A549 (cell line): ENCODE results near the gene PCNT. TPM values are rescaled to one million over a fixed set of nuclear protein-coding genes. Genes with fewer than 3 reads are reported as not detected.

Experiments
- ATAC-seq, 2 experiments: fragments of 200-7000 bp in 1 of 2; fragments of >200 bp in 1 of 2; cut with Nextera tagmentation in 1 of 2; cut with Tn5 transposase in 1 of 2; 3 replicates each; pipeline versions ENCODE4 v1.8.0 to v1.9.1; 2018 to 2020; ENCODE audit warnings: mild to moderate bottlenecking in 1 of 2, moderate library complexity in 1 of 2
- CTCF ChIA-PET: fragments of 300-600 bp; sonication (Branson Sonifier 250); formaldehyde crosslinking; extraction: SDS; loops from one replicate; lab custom pipeline; 2021; ENCODE audit warnings: antibody characterized with exemption, inconsistent platforms; lab: Yijun Ruan, JAX
- POLR2A ChIA-PET: fragments of 350-600 bp; formaldehyde crosslinking; extraction: SDS; loops from one replicate; lab custom pipeline; 2021; ENCODE audit warnings: antibody characterized with exemption, inconsistent platforms; lab: Yijun Ruan, JAX
- DNase-seq, 2 experiments: peaks; one replicate each; pipeline versions ENCODE4 v3.0.0 to v3.0.0-alpha.2; 2011 to 2016; ENCODE audit warnings: low read depth in 1 of 2, low spot score in 1 of 2
- FAIRE-seq: peaks from 2 replicates; lab custom pipeline; 2011; peaks lifted over from hg19 to GRCh38; lab: Jason Lieb, UNC
- H3K27ac ChIP-seq, 2 experiments: fragments of >200 bp; sonication (Bioruptor Twin); formaldehyde crosslinking; 3 replicates each; pipeline ENCODE4 v1.5.1; 2016 to 2017
- H3K4me1 ChIP-seq: fragments of >200 bp; sonication (Bioruptor Twin); formaldehyde crosslinking; 3 replicates; pipeline ENCODE4 v1.6.1; 2016
- H3K4me2 ChIP-seq: fragments of >200 bp; sonication (Bioruptor Twin); formaldehyde crosslinking; 3 replicates; pipeline ENCODE4 v1.6.1; 2016
- H3K4me3 ChIP-seq: fragments of >200 bp; sonication (Bioruptor Twin); formaldehyde crosslinking; 3 replicates; pipeline ENCODE4 v1.5.1; 2016
- H3K9me3 ChIP-seq: fragments of >200 bp; sonication (Bioruptor Twin); formaldehyde crosslinking; 3 replicates; pipeline ENCODE4 v1.6.1; 2016
- CBX2 ChIP-seq: fragments of 200-600 bp; sonication (generic); IDR thresholded peaks from 2 replicates; pipeline ENCODE4 v1.6.1; 2016; ENCODE audit warnings: low read depth, mild to moderate bottlenecking, borderline replicate concordance
- CHD4 ChIP-seq: fragments of 200-600 bp; sonication (generic); IDR thresholded peaks from 2 replicates; pipeline ENCODE4 v1.6.1; 2016; ENCODE audit warnings: antibody characterized with exemption, mild to moderate bottlenecking, borderline replicate concordance
- EHF ChIP-seq: fragments of 250-450 bp; sonication (Bioruptor Pico); IDR thresholded peaks from 2 replicates; pipeline ENCODE4 v1.5.0; 2020; ENCODE audit warnings: mild to moderate bottlenecking
- ESRRA ChIP-seq: fragments of 150-350 bp; IDR thresholded peaks from 2 replicates; pipeline ENCODE4 v1.6.1; 2014; ENCODE audit warnings: mild to moderate bottlenecking, low read length, borderline replicate concordance
- FOXS1 ChIP-seq: fragments of 250-450 bp; sonication (Bioruptor Pico); IDR thresholded peaks from 2 replicates; pipeline ENCODE4 v1.5.0; 2020; ENCODE audit warnings: mild to moderate bottlenecking, moderate library complexity
- HDAC2 ChIP-seq: fragments of 200-600 bp; sonication (generic); IDR thresholded peaks from 2 replicates; pipeline ENCODE4 v1.6.1; 2016
- KDM5A ChIP-seq: fragments of 200-600 bp; sonication (generic); IDR thresholded peaks from 2 replicates; pipeline ENCODE4 v1.6.1; 2016; ENCODE audit warnings: antibody characterized with exemption, mild to moderate bottlenecking
- MYC ChIP-seq: IDR thresholded peaks from 2 replicates; pipeline ENCODE4 v1.6.1; 2012; ENCODE audit warnings: mild to moderate bottlenecking, inconsistent platforms, low read length, improper control_type of control experiment, borderline replicate concordance
- POLR2AphosphoS2 ChIP-seq: conservative IDR thresholded peaks from 2 replicates; pipeline ENCODE4 v1.6.1; 2012; ENCODE audit warnings: low read length, improper control_type of control experiment, inconsistent platforms
- RAD21 ChIP-seq, 2 experiments: fragments of >200 bp in 1 of 2; sonication (Bioruptor Twin) in 1 of 2; formaldehyde crosslinking in 1 of 2; IDR thresholded peaks in 1 of 2; conservative IDR thresholded peaks in 1 of 2; 2 replicates in 1 of 2; 3 replicates in 1 of 2; pipeline ENCODE4 v1.6.1; 2012 to 2018; ENCODE audit warnings: inconsistent platforms in 1 of 2
- RNF2 ChIP-seq: fragments of 200-600 bp; sonication (generic); IDR thresholded peaks from 2 replicates; pipeline ENCODE4 v1.6.1; 2016; ENCODE audit warnings: low read depth, mild to moderate bottlenecking, antibody characterized with exemption, moderate library complexity, borderline replicate concordance
- TFCP2L1 ChIP-seq: fragments of 250-450 bp; sonication (Bioruptor Pico); IDR thresholded peaks from 2 replicates; pipeline ENCODE4 v1.5.0; 2021; ENCODE audit warnings: mild to moderate bottlenecking
- ZFP36 ChIP-seq: fragments of 450-650 bp; IDR thresholded peaks from 2 replicates; pipeline ENCODE4 v1.6.1; 2014; ENCODE audit warnings: borderline replicate concordance; ENCODE audit not compliant: partially characterized antibody
- ZNF302 ChIP-seq: fragments of 250-450 bp; sonication (Bioruptor Pico); IDR thresholded peaks from 2 replicates; pipeline ENCODE4 v1.9.0; 2021; ENCODE audit warnings: inconsistent platforms, mild to moderate bottlenecking, moderate library complexity
- ZSCAN20 ChIP-seq: fragments of 250-450 bp; sonication (Bioruptor Pico); IDR thresholded peaks from 2 replicates; pipeline ENCODE4 v1.8.0; 2022; ENCODE audit warnings: mild to moderate bottlenecking, moderate library complexity
- WGBS: methylation state at CpG from one replicate; pipeline ENCODE4 v1.1.6; 2017; ENCODE audit errors: missing lambda C conversion rate; 5-methylcytosine and 5-hydroxymethylcytosine counted together
- polyA plus RNA-seq, 4 experiments: library from polyadenylated mRNA; depleted of rRNA in 3 of 4; stranded (reverse); fragments of >200 nt; fragmentation: RNase III in 1 of 4; extraction: RNeasy Plus Mini Kit Qiagen cat#74134 plus additional on column Dnase treatment in 1 of 4; gene quantifications; 2 replicates in 3 of 4; 3 replicates in 1 of 4; pipeline ENCODE4 v1.2.3, GENCODE V29; 2011 to 2017
- TF ChIP-seq, protein P1 (sequence below): IDR thresholded peaks from 2 replicates; pipeline ENCODE4 v1.6.1; 2012
- TF ChIP-seq, protein P2 (sequence below): fragments of >200 bp; sonication (Bioruptor Twin); formaldehyde crosslinking; IDR thresholded peaks from 3 replicates; pipeline ENCODE4 v1.5.1; 2016
- TF ChIP-seq, protein P3 (sequence below): fragments of 150-350 bp; IDR thresholded peaks from 2 replicates; pipeline ENCODE4 v1.6.1; 2014; ENCODE audit warnings: low read depth, mild to moderate bottlenecking, low read length
- TF ChIP-seq, protein P4 (sequence below): fragments of >200 bp; sonication (Bioruptor Twin); formaldehyde crosslinking; IDR thresholded peaks from 3 replicates; pipeline ENCODE4 v1.6.1; 2016

PCNT gene
- polyA plus RNA-seq, 2 of the 4 experiments (the other 2 are of a cell fraction), result 11.1 to 14.6 TPM

DNA sequence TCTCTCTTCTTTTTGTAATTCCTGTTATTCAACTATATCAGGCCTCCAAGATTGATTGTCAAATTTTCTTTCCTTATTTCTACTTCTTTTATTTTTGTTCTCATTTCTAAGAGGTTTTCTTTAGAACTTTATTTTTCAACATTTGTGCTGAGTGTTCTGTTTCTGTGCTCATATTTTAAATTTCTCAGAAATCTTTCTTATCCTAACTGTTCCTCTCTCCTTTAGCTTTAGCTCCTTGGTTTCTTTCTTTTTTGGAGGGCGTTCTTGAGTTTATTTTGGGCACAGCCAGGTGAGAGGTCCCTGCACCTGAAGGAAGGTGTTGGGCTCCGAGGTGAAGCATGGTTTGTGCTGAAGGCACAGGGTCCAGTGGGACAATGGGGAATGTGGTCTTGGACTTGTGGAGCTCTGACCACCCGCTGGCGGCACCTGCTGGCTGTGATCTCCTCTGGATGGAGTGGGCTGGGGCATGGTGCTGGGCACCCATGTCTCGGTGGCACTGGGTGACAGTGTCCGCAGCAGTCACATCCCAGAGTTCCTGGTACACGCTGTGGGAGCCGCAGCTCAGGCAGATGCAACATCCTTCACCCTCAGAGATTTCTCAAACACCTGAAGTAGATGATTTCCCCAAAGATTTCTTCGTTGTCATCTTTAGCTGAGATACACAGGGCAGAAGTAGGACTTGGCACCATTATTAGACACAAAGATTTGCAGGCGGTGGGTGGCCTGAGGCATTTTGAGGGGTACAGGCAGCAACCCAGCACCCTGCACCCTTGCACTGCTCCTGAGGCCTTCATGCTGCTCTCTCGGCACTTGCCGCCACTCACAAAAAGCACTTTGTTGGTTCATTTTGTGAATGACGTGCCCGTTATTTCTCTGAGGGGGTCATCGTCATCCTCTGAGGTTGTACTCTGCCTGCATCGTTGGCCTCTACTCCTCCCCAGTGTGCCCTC is 96.6 kb downstream of the PCNT start (continued):
- no peak for TF ChIP-seq EHF (CRISPR knock-in tag)
- TF ChIP-seq, protein P1, sequence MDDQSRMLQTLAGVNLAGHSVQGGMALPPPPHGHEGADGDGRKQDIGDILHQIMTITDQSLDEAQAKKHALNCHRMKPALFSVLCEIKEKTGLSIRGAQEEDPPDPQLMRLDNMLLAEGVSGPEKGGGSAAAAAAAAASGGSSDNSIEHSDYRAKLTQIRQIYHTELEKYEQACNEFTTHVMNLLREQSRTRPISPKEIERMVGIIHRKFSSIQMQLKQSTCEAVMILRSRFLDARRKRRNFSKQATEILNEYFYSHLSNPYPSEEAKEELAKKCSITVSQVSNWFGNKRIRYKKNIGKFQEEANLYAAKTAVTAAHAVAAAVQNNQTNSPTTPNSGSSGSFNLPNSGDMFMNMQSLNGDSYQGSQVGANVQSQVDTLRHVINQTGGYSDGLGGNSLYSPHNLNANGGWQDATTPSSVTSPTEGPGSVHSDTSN, result no peak

DNA sequence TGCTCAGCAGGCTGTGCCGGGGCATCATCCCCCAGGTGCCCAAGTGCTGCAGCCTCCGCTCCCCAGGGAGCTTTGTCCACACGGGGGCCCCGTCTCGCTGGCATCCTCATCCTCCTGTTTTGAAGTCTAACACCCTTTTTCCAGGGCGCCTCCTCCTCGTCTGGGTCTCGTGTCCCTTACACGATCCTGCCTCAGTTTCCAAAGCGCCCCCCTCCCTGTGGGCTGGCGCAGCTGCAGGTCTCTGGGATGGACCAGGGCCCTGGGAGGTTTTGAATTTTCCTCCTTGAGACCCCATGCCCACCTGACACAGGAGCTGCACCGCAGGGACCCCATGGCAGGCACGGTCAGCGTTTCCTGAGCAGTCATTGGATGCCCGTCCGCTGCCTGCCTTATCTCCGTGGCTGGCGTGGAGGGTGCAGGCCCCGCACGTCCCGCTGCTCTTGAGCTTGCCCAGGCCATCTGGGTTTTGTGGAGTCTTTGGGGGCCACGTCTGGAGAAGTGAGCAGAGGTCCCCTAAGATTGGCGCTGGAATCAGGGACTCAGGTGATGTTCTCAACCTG is 97.3 kb downstream of the PCNT start:
- ChIA-PET CTCF (interaction anchor here (0.7 to 1.5 kb wide), 2 partner anchors 10 to 32 kb away, joined by 3 read pairs; no protein-coding TSS in a partner anchor), POLR2A (no interaction called here)
- no peak for FAIRE-seq
- Histone ChIP-seq H3K4me3 (no peak overlapping the region), H3K4me2 (no peak overlapping the region), H3K4me1 (no peaks in the 10 kb centered on the region), H3K27ac (no peak overlapping the region), H3K9me3 (no peaks in the 10 kb centered on the region)
- 93% methylated on average over 9 of the region's 23 CpGs for WGBS
- TF ChIP-seq POLR2AphosphoS2 (no peak), RAD21 (conservative IDR thresholded peaks at IDR 0.05 in 1 of 2, IDR thresholded peaks at IDR 0.05 in 1 of 2) (no peak), ZSCAN20 (no peak), CBX2 (no peak)
- DNase-seq, result no peak
- 0 out of 6 replicates have a peak, but pooled peaks of 1 of the 2 experiments have one; percentile 34 for ATAC-seq

DNA sequence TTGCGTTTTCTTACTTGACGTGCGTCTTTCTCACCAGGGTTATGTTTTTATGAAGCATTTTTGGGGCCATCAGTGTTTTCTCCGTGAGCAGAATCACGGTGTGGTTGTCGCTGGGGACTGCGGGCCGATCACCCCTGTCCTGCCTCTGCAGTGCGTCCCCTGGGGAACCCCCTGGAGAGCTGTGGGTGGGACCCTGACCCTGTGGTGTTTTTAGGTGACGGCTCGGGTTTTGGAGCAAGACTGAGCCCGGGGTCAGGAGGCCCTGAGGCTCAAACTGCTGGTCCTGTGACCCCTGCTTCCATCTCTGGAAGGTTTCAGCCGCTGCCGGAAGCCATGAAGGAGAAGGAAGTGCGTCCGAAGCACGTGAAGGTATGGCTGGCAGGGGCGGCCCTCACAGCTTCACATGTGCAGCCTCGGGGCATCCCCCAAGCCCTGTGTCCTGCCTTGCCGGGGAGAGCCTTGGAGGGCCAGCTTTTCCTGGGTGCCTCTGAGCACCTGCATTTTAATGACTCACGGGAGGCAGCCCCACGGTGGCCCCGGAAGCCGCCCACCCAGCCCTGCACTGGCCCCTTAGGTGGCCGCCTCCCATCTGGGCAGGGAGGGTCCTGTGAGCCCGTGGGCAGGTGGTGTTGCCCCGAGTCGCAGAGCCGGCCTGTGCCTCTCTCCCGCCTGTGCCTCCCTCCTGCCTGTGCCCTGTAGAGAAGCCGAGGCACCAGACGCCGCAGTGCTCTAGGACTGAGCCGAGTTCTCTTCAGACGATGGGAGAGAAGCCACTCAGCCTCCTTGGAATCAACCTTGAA is 98.0 kb downstream of the PCNT start:
- no peak overlapping the region for H3K4me3 ChIP-seq
- H3K4me2 ChIP-seq, result no peak overlapping the region
- whole genome bisulfite sequencing, result 93% methylated on average over 20 of the region's 35 CpGs
- no peak overlapping the region for H3K27ac ChIP-seq
- FAIRE-seq, result no peak
- TF ChIP-seq HDAC2, result no peak
- TF ChIP-seq, all 56 proteins: peak for 0
- POLR2A ChIA-PET, result no interaction called here
- no peaks in the 10 kb centered on the region for H3K9me3 ChIP-seq
- ATAC-seq (no peak), DNase-seq (no peak)
- CTCF ChIA-PET, result interaction anchor here (1.3 to 1.5 kb wide), 2 partner anchors 10 kb away, joined by 3 to 5 read pairs; no protein-coding TSS in a partner anchor
- no peaks in the 10 kb centered on the region for H3K4me1 ChIP-seq

DNA sequence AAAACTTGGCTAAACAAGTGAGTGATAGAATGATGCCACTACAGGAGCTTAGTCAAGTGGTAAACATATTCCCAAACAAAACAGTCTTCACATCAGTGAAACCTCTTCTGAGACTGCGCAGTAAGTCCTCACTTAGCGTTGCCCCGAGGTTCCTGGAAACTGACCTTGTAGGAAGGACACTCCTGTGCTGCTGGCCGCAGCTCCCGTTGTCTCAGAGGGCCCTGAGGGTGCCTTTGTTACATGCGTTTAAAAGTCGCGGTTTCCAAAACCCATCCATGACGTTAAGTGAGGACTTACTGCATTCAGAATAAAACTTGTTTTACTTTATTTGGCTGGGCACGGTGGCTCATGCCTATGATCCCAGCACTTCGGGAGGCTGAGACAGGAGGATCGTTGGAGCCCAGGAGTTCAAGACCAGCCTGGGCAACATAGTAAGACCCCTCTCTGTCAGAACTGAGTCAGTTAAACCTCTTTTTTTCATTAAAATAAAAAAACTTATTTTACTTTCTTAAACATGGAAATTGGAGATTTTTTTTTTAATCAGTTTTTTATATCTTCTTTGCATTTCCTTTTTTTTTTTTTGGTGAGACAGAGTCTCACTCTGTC is 98.8 kb downstream of the PCNT start:
- Histone ChIP-seq H3K9me3 (no peaks in the 10 kb centered on the region), H3K4me1 (no peaks in the 10 kb centered on the region), H3K27ac (no peak overlapping the region), H3K4me3 (no peak overlapping the region), H3K4me2 (no peak overlapping the region)
- DNase-seq (no peak), ATAC-seq (no peak), FAIRE-seq (no peak)
- 97% methylated on average over 12 of the region's 12 CpGs for WGBS
- CTCF ChIA-PET, result interaction anchor here (1.3 kb wide), 1 partner anchor 9 kb away, joined by 5 read pairs; no protein-coding TSS in a partner anchor
- POLR2A ChIA-PET, result no interaction called here
- no peak for TF ChIP-seq ZFP36
- no peak for TF ChIP-seq FOXS1 (CRISPR knock-in tag)
- no peak for TF ChIP-seq TFCP2L1 (CRISPR knock-in tag)
- TF ChIP-seq, protein P2, sequence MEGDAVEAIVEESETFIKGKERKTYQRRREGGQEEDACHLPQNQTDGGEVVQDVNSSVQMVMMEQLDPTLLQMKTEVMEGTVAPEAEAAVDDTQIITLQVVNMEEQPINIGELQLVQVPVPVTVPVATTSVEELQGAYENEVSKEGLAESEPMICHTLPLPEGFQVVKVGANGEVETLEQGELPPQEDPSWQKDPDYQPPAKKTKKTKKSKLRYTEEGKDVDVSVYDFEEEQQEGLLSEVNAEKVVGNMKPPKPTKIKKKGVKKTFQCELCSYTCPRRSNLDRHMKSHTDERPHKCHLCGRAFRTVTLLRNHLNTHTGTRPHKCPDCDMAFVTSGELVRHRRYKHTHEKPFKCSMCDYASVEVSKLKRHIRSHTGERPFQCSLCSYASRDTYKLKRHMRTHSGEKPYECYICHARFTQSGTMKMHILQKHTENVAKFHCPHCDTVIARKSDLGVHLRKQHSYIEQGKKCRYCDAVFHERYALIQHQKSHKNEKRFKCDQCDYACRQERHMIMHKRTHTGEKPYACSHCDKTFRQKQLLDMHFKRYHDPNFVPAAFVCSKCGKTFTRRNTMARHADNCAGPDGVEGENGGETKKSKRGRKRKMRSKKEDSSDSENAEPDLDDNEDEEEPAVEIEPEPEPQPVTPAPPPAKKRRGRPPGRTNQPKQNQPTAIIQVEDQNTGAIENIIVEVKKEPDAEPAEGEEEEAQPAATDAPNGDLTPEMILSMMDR, result no peak
- TF ChIP-seq, protein P1, result no peak
- TF ChIP-seq ESRRA, result no peak
- no peak for TF ChIP-seq ZNF302 (CRISPR knock-in tag)
- TF ChIP-seq RNF2, result no peak
- TF ChIP-seq, protein P3, sequence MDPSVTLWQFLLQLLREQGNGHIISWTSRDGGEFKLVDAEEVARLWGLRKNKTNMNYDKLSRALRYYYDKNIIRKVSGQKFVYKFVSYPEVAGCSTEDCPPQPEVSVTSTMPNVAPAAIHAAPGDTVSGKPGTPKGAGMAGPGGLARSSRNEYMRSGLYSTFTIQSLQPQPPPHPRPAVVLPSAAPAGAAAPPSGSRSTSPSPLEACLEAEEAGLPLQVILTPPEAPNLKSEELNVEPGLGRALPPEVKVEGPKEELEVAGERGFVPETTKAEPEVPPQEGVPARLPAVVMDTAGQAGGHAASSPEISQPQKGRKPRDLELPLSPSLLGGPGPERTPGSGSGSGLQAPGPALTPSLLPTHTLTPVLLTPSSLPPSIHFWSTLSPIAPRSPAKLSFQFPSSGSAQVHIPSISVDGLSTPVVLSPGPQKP, result no peak
- no peak for TF ChIP-seq ZSCAN20
- TF ChIP-seq CHD4, result no peak
- no peak for TF ChIP-seq MYC
- TF ChIP-seq KDM5A, result no peak
- TF ChIP-seq, protein P4, sequence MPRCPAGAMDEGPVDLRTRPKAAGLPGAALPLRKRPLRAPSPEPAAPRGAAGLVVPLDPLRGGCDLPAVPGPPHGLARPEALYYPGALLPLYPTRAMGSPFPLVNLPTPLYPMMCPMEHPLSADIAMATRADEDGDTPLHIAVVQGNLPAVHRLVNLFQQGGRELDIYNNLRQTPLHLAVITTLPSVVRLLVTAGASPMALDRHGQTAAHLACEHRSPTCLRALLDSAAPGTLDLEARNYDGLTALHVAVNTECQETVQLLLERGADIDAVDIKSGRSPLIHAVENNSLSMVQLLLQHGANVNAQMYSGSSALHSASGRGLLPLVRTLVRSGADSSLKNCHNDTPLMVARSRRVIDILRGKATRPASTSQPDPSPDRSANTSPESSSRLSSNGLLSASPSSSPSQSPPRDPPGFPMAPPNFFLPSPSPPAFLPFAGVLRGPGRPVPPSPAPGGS, result no peak
